Hematopoietic multipotent progenitor cell treated with erythropoietin and hydrocortisone succinate and interleukin-3 and kit ligand, for 6 days (in vitro differentiated cells): Measurements from ENCODE around the gene AMD1.

Experiments
- DNase-seq: peaks from one replicate; pipeline ENCODE4 v3.0.0-alpha.2; 2015

AMD1 gene

GRCh38 chr6:110944681-110945151, 70.1 kb downstream of the AMD1 start:
- DNase-seq = peak; percentile 95
